ENCODE data around the gene PNMA8B. TPM values are rescaled to one million over a fixed set of nuclear protein-coding genes. Genes with fewer than 3 reads are reported as not detected.

PNMA8B gene
- polyA plus RNA-seq, 1 experiment, result 0.17 TPM

DNA sequence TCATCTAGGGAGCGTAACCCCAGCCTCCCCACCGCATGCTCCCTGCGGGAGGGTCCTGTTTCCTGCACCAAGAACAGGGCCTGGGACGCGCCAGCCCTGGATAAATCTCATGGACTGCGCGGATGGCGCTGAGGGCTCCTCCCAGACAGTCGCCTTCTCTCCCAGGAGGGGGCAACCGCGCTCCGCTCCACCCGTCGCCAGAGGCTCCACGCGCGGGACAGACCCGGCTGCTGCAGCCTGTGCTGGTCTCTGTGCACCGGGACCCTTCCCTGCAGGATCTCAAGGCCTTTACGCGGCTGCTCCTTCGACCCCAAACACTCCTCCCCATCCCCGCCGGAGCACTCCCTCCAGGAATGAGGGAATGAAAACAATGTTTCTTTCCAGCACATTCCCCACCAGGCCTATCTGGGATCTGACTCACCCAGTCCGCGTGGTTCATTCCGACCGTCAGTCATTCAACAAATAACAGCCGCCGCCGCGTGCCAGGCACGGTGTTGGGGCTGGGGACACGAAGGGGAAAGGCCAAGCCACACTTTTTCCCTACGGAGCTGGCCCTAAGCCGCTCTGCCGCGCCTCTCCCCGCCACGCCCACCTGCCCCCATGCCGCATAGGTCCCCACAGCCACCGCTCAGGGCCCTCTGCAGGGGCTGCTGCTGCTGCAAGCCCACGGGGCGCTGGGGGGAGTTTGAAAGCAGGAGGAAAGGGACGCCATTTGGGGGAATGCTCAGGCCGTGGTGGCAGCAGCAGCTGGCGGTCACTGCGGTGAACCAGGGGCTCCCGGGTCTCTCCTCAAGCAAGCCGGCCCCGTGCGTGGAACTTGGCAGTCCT is 6.0 kb downstream of the PNMA8B start:
- TF ChIP-seq CTCF (IDR thresholded peaks at IDR 0.05; ENCODE audit: insufficient read depth, low read depth, low read length), result peak; percentile 52
- POLR2A ChIA-PET, result no interaction called here
- DNase-seq (ENCODE audit: low read depth), result no peak
- Histone ChIP-seq H3K36me3 (ENCODE audit: control insufficient read depth, insufficient read depth, low read length) (no peaks in the 10 kb centered on the region), H3K27me3 (ENCODE audit: control insufficient read depth, insufficient read depth, low read length) (peaks cover 11% of the 10 kb centered on the region), H3K4me3 (ENCODE audit: low read depth, low read length) (no peak overlapping the region)
- CTCF ChIA-PET, result interaction anchor here (0.8 to 5.2 kb wide), 8 partner anchors 12 to 98 kb away, joined by 3 to 90 read pairs (median 15); no protein-coding TSS in a partner anchor

- Histone ChIP-seq H3K36me3 (ENCODE audit: control insufficient read depth, insufficient read depth, low read length) (no peaks in the 10 kb centered on the region), H3K27me3 (ENCODE audit: control insufficient read depth, insufficient read depth, low read length) (peaks cover 9% of the 10 kb centered on the region; the same call in 1 of the 2 replicates), H3K4me3 (ENCODE audit: low read depth, low read length) (no peak overlapping the region)
- no peak for TF ChIP-seq CTCF (IDR thresholded peaks at IDR 0.05; ENCODE audit: insufficient read depth, low read depth, low read length)
- no peak for DNase-seq (ENCODE audit: low read depth)
- ChIA-PET POLR2A (no interaction called here), CTCF (interaction anchor here (1.0 to 5.2 kb wide), 10 partner anchors 14 to 208 kb away, joined by 3 to 90 read pairs (median 8); partner anchors contain the start of gene CCDC8)
These were observed 7.1 kb downstream of the PNMA8B start for GRCh38 chr19:46488551-46488950.

DNA sequence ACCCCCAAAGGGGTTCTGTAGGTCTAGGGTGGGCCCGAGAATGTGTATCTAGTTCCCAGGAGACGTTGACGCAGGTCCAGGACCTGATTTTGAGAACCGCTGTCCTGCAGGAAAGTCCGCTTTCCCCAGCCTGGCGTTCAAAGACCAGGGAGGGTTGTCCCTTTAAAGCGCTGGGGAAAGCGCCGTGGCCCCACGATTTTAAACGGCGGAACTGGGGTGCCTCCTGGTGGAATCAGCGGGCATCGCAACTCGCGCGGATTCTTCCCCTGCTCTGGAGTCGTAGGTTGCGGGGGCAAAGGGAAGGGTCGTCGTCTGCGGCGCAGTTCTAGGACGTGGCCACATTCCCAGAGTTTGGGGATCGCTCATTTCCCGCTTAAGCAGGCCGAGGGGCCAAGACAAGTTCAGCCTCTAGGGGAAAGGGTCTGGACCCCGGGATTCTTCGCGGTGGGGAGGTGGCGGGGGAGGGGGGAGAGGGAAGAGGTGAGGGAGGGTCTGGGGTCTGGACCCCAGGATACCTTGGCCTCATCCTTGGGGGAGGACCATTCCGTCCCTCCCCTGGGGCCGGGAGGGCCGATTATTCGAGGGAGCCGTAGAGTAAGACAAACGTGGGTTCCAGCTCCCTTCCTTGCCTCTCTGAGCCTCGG is 7.7 kb downstream of the PNMA8B start:
- no peaks in the 10 kb centered on the region for H3K36me3 ChIP-seq (ENCODE audit: control insufficient read depth, insufficient read depth, low read length)
- peak; percentile 95 for TF ChIP-seq CTCF (IDR thresholded peaks at IDR 0.05; ENCODE audit: insufficient read depth, low read depth, low read length)
- ChIA-PET CTCF (interaction anchor here (0.7 to 5.2 kb wide), 21 partner anchors 9 to 207 kb away, joined by 3 to 90 read pairs (median 4); partner anchors contain the start of genes CCDC8, PNMA8A and PPP5C), POLR2A (no interaction called here)
- DNase-seq (ENCODE audit: low read depth), result no peak
- peak overlapping the region; percentile 20 for H3K4me3 ChIP-seq (ENCODE audit: low read depth, low read length)
- H3K27me3 ChIP-seq (ENCODE audit: control insufficient read depth, insufficient read depth, low read length), result peaks cover 9% of the 10 kb centered on the region; the same call in 1 of the 2 replicates

DNA sequence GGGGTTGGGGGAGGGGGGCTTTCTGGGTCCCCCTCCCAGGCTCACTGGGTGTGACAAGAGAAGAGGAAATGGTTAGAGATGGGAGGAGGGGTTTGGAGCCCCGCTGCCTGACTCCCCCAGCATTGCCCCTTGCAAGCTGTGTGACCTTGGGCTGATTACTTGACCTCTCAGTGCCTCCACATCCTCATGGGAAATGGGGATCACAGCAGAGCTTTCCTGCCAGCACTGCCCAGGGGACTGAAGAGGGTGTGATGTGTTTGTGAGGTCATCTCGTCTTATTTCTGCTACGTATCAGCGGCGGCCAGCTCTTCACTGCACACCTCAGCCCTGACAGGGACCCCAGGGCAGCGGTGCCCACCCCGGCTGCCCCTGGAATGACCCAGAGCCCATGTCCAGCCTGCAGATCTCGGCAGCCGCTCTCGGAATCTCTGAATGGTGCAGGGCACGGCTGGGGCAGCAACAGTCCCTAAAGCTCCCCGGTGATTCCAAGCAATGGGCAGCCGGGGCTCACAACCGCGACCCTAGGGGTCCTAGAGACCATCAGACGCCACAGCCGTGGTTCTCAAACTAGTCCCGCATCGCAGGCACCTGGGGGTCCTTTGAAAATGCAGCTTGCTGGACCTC is 8.4 kb downstream of the PNMA8B start:
- no peak for TF ChIP-seq CTCF (IDR thresholded peaks at IDR 0.05; ENCODE audit: insufficient read depth, low read depth, low read length)
- Histone ChIP-seq H3K4me3 (ENCODE audit: low read depth, low read length) (peak overlapping the region; percentile 20), H3K36me3 (ENCODE audit: control insufficient read depth, insufficient read depth, low read length) (no peaks in the 10 kb centered on the region), H3K27me3 (ENCODE audit: control insufficient read depth, insufficient read depth, low read length) (peaks cover 9% of the 10 kb centered on the region; the same call in 1 of the 2 replicates)
- CTCF ChIA-PET, result interaction anchor here (0.7 to 5.2 kb wide), 18 partner anchors 9 to 207 kb away, joined by 3 to 90 read pairs (median 4); partner anchors contain the start of genes CCDC8, PNMA8A and PPP5C
- POLR2A ChIA-PET, result no interaction called here
- no peak for DNase-seq (ENCODE audit: low read depth)
